ENCODE results near the gene MIB2.

MIB2 gene

GRCh38 chr1:1604374-1605033, 10.8 kb upstream of the MIB2 start:
- TF ChIP-seq CTCF (IDR thresholded peaks at IDR 0.05; ENCODE audit: extremely low read depth, missing control alignments) = no peak
- no peak for DNase-seq (ENCODE audit: low spot score)

GRCh38 chr1:1605034-1605591, 10.2 kb upstream of the MIB2 start:
- TF ChIP-seq CTCF (IDR thresholded peaks at IDR 0.05; ENCODE audit: extremely low read depth, missing control alignments) = no peak
- DNase-seq (ENCODE audit: low spot score) = no peak

- TF ChIP-seq CTCF (IDR thresholded peaks at IDR 0.05; ENCODE audit: extremely low read depth, missing control alignments) = no peak
Observed at GRCh38 chr1:1605724-1606123, 9.6 kb upstream of the MIB2 start.

GRCh38 chr1:1606232-1606631, 9.1 kb upstream of the MIB2 start:
- no peak for TF ChIP-seq CTCF (IDR thresholded peaks at IDR 0.05; ENCODE audit: extremely low read depth, missing control alignments)
- no peak for DNase-seq (ENCODE audit: low spot score)

More at GRCh38 chr1:1605724-1606123, 9.6 kb upstream of the MIB2 start:
- no peak for DNase-seq (ENCODE audit: low spot score)

GRCh38 chr1:1609822-1610485, 5.3 kb upstream of the MIB2 start:
- no peak for DNase-seq (ENCODE audit: low spot score)
- TF ChIP-seq CTCF (IDR thresholded peaks at IDR 0.05; ENCODE audit: extremely low read depth, missing control alignments) = no peak

- DNase-seq (ENCODE audit: low spot score) = no peak
- no peak for TF ChIP-seq CTCF (IDR thresholded peaks at IDR 0.05; ENCODE audit: extremely low read depth, missing control alignments)
Observed at GRCh38 chr1:1610796-1611195, 4.5 kb upstream of the MIB2 start.

- TF ChIP-seq CTCF (IDR thresholded peaks at IDR 0.05; ENCODE audit: extremely low read depth, missing control alignments) = no peak
- DNase-seq (ENCODE audit: low spot score) = no peak
Observed at GRCh38 chr1:1612104-1612400, 3.2 kb upstream of the MIB2 start.
